SK-N-SH (cell line): ENCODE results near the gene IRF9. TPM values are rescaled to one million over a fixed set of nuclear protein-coding genes. Genes with fewer than 3 reads are reported as not detected.

ENCODE experiments used
- CTCF ChIA-PET: fragments of 300-600, 350-600 bp; formaldehyde crosslinking; extraction: SDS; loops from one replicate; lab custom pipeline; 2021; lab: Yijun Ruan, JAX
- POLR2A ChIA-PET: fragments of 350-600 bp; sonication (Branson Sonifier 250); formaldehyde crosslinking; extraction: SDS; loops from one replicate; lab custom pipeline; 2020; ENCODE audit warnings: antibody characterized with exemption, inconsistent platforms; lab: Yijun Ruan, JAX
- DNase-seq: peaks from one replicate; pipeline ENCODE4 v3.0.0; 2012
- H2AFZ ChIP-seq: fragments of 200-600 bp; sonication (generic); 2 replicates; pipeline ENCODE4 v1.8.1; 2016; ENCODE audit warnings: antibody characterized with exemption, mild to moderate bottlenecking, low read depth
- H3F3A ChIP-seq: fragments of 200-600 bp; sonication (generic); replicated peaks from 2 replicates; pipeline ENCODE3; 2016; ENCODE audit warnings: antibody characterized with exemption, mild to moderate bottlenecking; ENCODE audit not compliant: insufficient read depth
- H3K27ac ChIP-seq, 2 experiments: fragments of 200-500 bp in 1 of 2; fragments of 200-600 bp in 1 of 2; sonication (Bioruptor generic) in 1 of 2; sonication (generic), shearing (Covaris generic) in 1 of 2; 2 replicates each; pipeline versions ENCODE4 v1.5.1 to v1.6.1; 2014 to 2016; ENCODE audit warnings: low read depth in 2 of 2, inconsistent platforms in 1 of 2, low read length in 1 of 2, mild to moderate bottlenecking in 1 of 2, mixed read lengths in 1 of 2
- H3K27me3 ChIP-seq: fragments of 200-600 bp; sonication (generic), shearing (Covaris generic); 2 replicates; pipeline ENCODE4 v1.6.1; 2016; ENCODE audit warnings: mixed run types; ENCODE audit not compliant: insufficient read depth
- H3K36me3 ChIP-seq, 2 experiments: fragments of 200-500 bp in 1 of 2; fragments of 200-600 bp in 1 of 2; sonication (Bioruptor generic) in 1 of 2; sonication (generic) in 1 of 2; replicated peaks in 1 of 2; 2 replicates each; pipeline versions ENCODE3 to v1.5.1; 2014 to 2016; ENCODE audit warnings: low read length in 1 of 2, mild to moderate bottlenecking in 1 of 2; ENCODE audit not compliant: insufficient read depth in 2 of 2, control insufficient read depth in 1 of 2
- H3K4me1 ChIP-seq, 2 experiments: fragments of 200-500 bp in 1 of 2; fragments of 200-600 bp in 1 of 2; sonication (Bioruptor generic) in 1 of 2; sonication (generic), shearing (Covaris generic) in 1 of 2; 2 replicates each; pipeline versions ENCODE4 v1.5.1 to v1.6.1; 2014 to 2016; ENCODE audit warnings: low read depth in 1 of 2, low read length in 1 of 2, mixed run types in 1 of 2; ENCODE audit not compliant: insufficient read depth in 2 of 2, control insufficient read depth in 1 of 2
- H3K4me2 ChIP-seq: fragments of 200-600 bp; sonication (generic), shearing (Covaris generic); 2 replicates; pipeline ENCODE4 v1.6.1; 2017; ENCODE audit warnings: mixed run types
- H3K4me3 ChIP-seq, 2 experiments: fragments of 200-500 bp in 1 of 2; fragments of 200-600 bp in 1 of 2; sonication (Bioruptor generic) in 1 of 2; sonication (generic), shearing (Covaris generic) in 1 of 2; 2 replicates each; pipeline versions ENCODE4 v1.5.1 to v1.8.1; 2014 to 2016; ENCODE audit warnings: low read depth in 2 of 2, inconsistent platforms in 1 of 2, low read length in 1 of 2, mild to moderate bottlenecking in 1 of 2, mixed read lengths in 1 of 2, moderate library complexity in 1 of 2
- H3K79me2 ChIP-seq: fragments of 200-600 bp; sonication (generic); 2 replicates; pipeline ENCODE4 v1.8.1; 2017; ENCODE audit warnings: mild to moderate bottlenecking; ENCODE audit not compliant: insufficient read depth
- H3K9ac ChIP-seq: fragments of 200-600 bp; sonication (generic); 2 replicates; pipeline ENCODE4 v1.6.1; 2017; ENCODE audit warnings: mixed run types
- H3K9me2 ChIP-seq: fragments of 200-600 bp; sonication (generic); 2 replicates; pipeline ENCODE4 v1.6.1; 2017; ENCODE audit warnings: mixed run types
- H3K9me3 ChIP-seq: fragments of 200-600 bp; sonication (generic); 2 replicates; pipeline ENCODE4 v1.6.1; 2017; ENCODE audit warnings: mixed run types, mild to moderate bottlenecking, moderate library complexity
- H4K20me1 ChIP-seq: fragments of 200-600 bp; sonication (generic); 2 replicates; pipeline ENCODE4 v1.6.1; 2017; ENCODE audit warnings: mild to moderate bottlenecking, mixed run types; ENCODE audit not compliant: insufficient read depth
- CHD2 ChIP-seq: fragments of 150-350 bp; IDR thresholded peaks from 2 replicates; pipeline ENCODE4 v1.6.1; 2018; ENCODE audit warnings: low read length; ENCODE audit not compliant: partially characterized antibody
- ELF1 ChIP-seq: IDR thresholded peaks from 2 replicates; pipeline ENCODE4 v1.4.0; 2012
- EP300 ChIP-seq, 2 experiments: IDR thresholded peaks; 2 replicates each; pipeline versions ENCODE4 v1.4.0 to v1.6.1; 2012; ENCODE audit warnings: borderline replicate concordance in 1 of 2, low read depth in 1 of 2, low read length in 1 of 2
- EZH2phosphoT487 ChIP-seq: fragments of 200-600 bp; sonication (generic); IDR thresholded peaks from 2 replicates; pipeline ENCODE4 v1.6.1; 2017; ENCODE audit warnings: low read depth, mixed run types, mild to moderate bottlenecking, antibody characterized with exemption, moderate library complexity, borderline replicate concordance
- FOSL2 ChIP-seq: IDR thresholded peaks from 2 replicates; pipeline ENCODE4 v1.4.0; 2012; ENCODE audit warnings: low read depth, mild to moderate bottlenecking, moderate library complexity, borderline replicate concordance
- GABPA ChIP-seq: IDR thresholded peaks from 2 replicates; pipeline ENCODE4 v1.4.0; 2012; ENCODE audit warnings: low read depth, mild to moderate bottlenecking
- GATA2 ChIP-seq: sonication (generic); formaldehyde crosslinking; IDR thresholded peaks from 2 replicates; pipeline ENCODE4 v1.5.0; 2020; ENCODE audit warnings: mild to moderate bottlenecking, missing genetic modification reagents
- IRF3 ChIP-seq: fragments of 150-350 bp; IDR thresholded peaks from 2 replicates; pipeline ENCODE4 v1.6.1; 2016; ENCODE audit warnings: mild to moderate bottlenecking, low read depth, low read length
- MEF2A ChIP-seq: IDR thresholded peaks from 2 replicates; pipeline ENCODE4 v1.4.0; 2012; ENCODE audit warnings: low read depth, borderline replicate concordance
- NFIC ChIP-seq: IDR thresholded peaks from 2 replicates; pipeline ENCODE4 v1.4.0; 2012; ENCODE audit warnings: borderline replicate concordance
- NRF1 ChIP-seq: IDR thresholded peaks from 2 replicates; pipeline ENCODE4 v1.6.1; 2012; ENCODE audit warnings: low read depth, mild to moderate bottlenecking, low read length
- PBX3 ChIP-seq: IDR thresholded peaks from 2 replicates; pipeline ENCODE4; 2012
- RCOR1 ChIP-seq: fragments of 150-350 bp; IDR thresholded peaks from 2 replicates; pipeline ENCODE4 v1.6.1; 2017; ENCODE audit warnings: antibody characterized with exemption, low read length
- RFX5 ChIP-seq: IDR thresholded peaks from 2 replicates; pipeline ENCODE4 v1.6.1; 2012; ENCODE audit warnings: mild to moderate bottlenecking, improper control_type of control experiment, low read length
- RXRA ChIP-seq: IDR thresholded peaks from 2 replicates; pipeline ENCODE4 v1.4.0; 2012; ENCODE audit warnings: low read depth, mild to moderate bottlenecking, borderline replicate concordance
- SIN3A ChIP-seq: IDR thresholded peaks from 2 replicates; pipeline ENCODE4 v1.6.1; 2012; ENCODE audit warnings: low read depth, mild to moderate bottlenecking, low read length, moderate library complexity, borderline replicate concordance
- TAF1 ChIP-seq: IDR thresholded peaks from 2 replicates; pipeline ENCODE4 v1.6.1; 2012; ENCODE audit warnings: low read depth, mild to moderate bottlenecking, low read length, moderate library complexity, borderline replicate concordance
- TCF12 ChIP-seq: IDR thresholded peaks from 2 replicates; pipeline ENCODE4 v1.4.0; 2012
- TEAD4 ChIP-seq: IDR thresholded peaks from 2 replicates; pipeline ENCODE4 v1.4.0; 2012; ENCODE audit warnings: mild to moderate bottlenecking, borderline replicate concordance; ENCODE audit not compliant: insufficient read depth
- USF1 ChIP-seq: IDR thresholded peaks from 2 replicates; pipeline ENCODE4 v1.4.0; 2012; ENCODE audit warnings: low read depth, borderline replicate concordance
- USF2 ChIP-seq: fragments of 150-350 bp; IDR thresholded peaks from 2 replicates; pipeline ENCODE4 v1.6.1; 2017; ENCODE audit warnings: antibody characterized with exemption, low read length, low read depth, borderline replicate concordance
- ZBTB33 ChIP-seq: IDR thresholded peaks from 2 replicates; pipeline ENCODE4 v1.4.0; 2012; ENCODE audit warnings: low read depth, borderline replicate concordance
- WGBS: methylation state at CpG from one replicate; pipeline ENCODE4 v1.1.6; 2017; ENCODE audit warnings: low lambda C conversion rate; 5-methylcytosine and 5-hydroxymethylcytosine counted together
- polyA plus RNA-seq, 3 experiments: library from polyadenylated mRNA; depleted of rRNA; stranded (reverse); fragments of >200 nt; gene quantifications; 2 replicates each; pipeline ENCODE4 v1.2.3, GENCODE V29; 2012

The IRF9 gene
- polyA plus RNA-seq, 1 of the 3 experiments (the other 2 are of a cell fraction): 37.6 TPM

- TF ChIP-seq GATA2 (no peak), EP300 (IDR thresholded peaks at IDR 0.05; ENCODE audit: borderline replicate concordance in 1 of 2, low read depth in 1 of 2, low read length in 1 of 2) (no peak), FOSL2 (no peak), IRF3 (no peak), RCOR1 (no peak)
Measured at GRCh38 chr14:24149302-24149969, 11.6 kb upstream of the IRF9 start (continued).

GRCh38 chr14:24150061-24150460, 11.0 kb upstream of the IRF9 start:
- ChIA-PET CTCF (interaction anchor here (1.0 to 3.4 kb wide), 3 partner anchors 11 to 18 kb away, joined by 3 to 29 read pairs (median 6); partner anchors contain the start of gene IRF9), POLR2A (interaction anchor here (1.1 to 2.4 kb wide), 2 partner anchors 9 to 12 kb away, joined by 3 to 10 read pairs; partner anchors contain the start of gene IRF9)
- no peaks in the 10 kb centered on the region for H3K9me3 ChIP-seq
- no peaks in the 10 kb centered on the region for H3K27me3 ChIP-seq
- peaks cover 5% of the 10 kb centered on the region for H3F3A ChIP-seq
- no peak for DNase-seq
- no peak overlapping the region for H3K27ac ChIP-seq
- H3K36me3 ChIP-seq: peaks cover 35 to 39% of the 10 kb centered on the region in 2 experiments
- H2AFZ ChIP-seq: no peak overlapping the region
- H3K4me3 ChIP-seq: no peak overlapping the region
- no peaks in the 10 kb centered on the region for H3K9me2 ChIP-seq
- no peak overlapping the region for H3K9ac ChIP-seq
- no peak for TF ChIP-seq USF1
- no peak for TF ChIP-seq FOSL2
- TF ChIP-seq EZH2phosphoT487: no peak
- no peak for TF ChIP-seq RXRA
- TF ChIP-seq TAF1: no peak
- TF ChIP-seq GABPA: no peak
- no peak for TF ChIP-seq MEF2A
- no peak for TF ChIP-seq CHD2
- no peak for TF ChIP-seq SIN3A
- TF ChIP-seq USF2: no peak
- no peak for TF ChIP-seq NRF1
- TF ChIP-seq PBX3: no peak
- no peak for TF ChIP-seq RCOR1
- no peak for TF ChIP-seq ZBTB33
- TF ChIP-seq ELF1: no peak
- no peak for TF ChIP-seq NFIC
- TF ChIP-seq TEAD4: no peak
- no peak for TF ChIP-seq TCF12
- no peak for TF ChIP-seq RFX5
- peaks cover 41% of the 10 kb centered on the region for H3K79me2 ChIP-seq
- no peak overlapping the region for H3K4me2 ChIP-seq
- 90% methylated on average over 8 of the region's 9 CpGs for WGBS
- H3K4me1 ChIP-seq: peaks cover 11 to 20% of the 10 kb centered on the region in 2 experiments
- H4K20me1 ChIP-seq: peaks cover 10% of the 10 kb centered on the region; the same call in 1 of the 2 replicates
